SK-N-SH (cell line): ENCODE results near the gene PRIMPOL.

ENCODE experiments used
- CTCF ChIP-seq: fragments of 200-600 bp; sonication (generic); IDR thresholded peaks from 2 replicates; pipeline ENCODE4 v1.6.1; 2017; ENCODE audit warnings: antibody characterized with exemption, mild to moderate bottlenecking, moderate library complexity
- GABPA ChIP-seq: IDR thresholded peaks from 2 replicates; pipeline ENCODE4 v1.4.0; 2012; ENCODE audit warnings: low read depth, mild to moderate bottlenecking
- NFIC ChIP-seq: IDR thresholded peaks from 2 replicates; pipeline ENCODE4 v1.4.0; 2012; ENCODE audit warnings: borderline replicate concordance
- RCOR1 ChIP-seq: fragments of 150-350 bp; IDR thresholded peaks from 2 replicates; pipeline ENCODE4 v1.6.1; 2017; ENCODE audit warnings: antibody characterized with exemption, low read length
- TAF1 ChIP-seq: IDR thresholded peaks from 2 replicates; pipeline ENCODE4 v1.6.1; 2012; ENCODE audit warnings: low read depth, mild to moderate bottlenecking, low read length, moderate library complexity, borderline replicate concordance
- TCF12 ChIP-seq: IDR thresholded peaks from 2 replicates; pipeline ENCODE4 v1.4.0; 2012
- YY1 ChIP-seq: IDR thresholded peaks from 2 replicates; pipeline ENCODE4 v1.4.0; 2012; ENCODE audit warnings: low read depth, mild to moderate bottlenecking
- TF ChIP-seq, protein P1 (sequence below): IDR thresholded peaks from 2 replicates; pipeline ENCODE4 v1.4.0; 2012; ENCODE audit warnings: low read depth, borderline replicate concordance

DNA sequence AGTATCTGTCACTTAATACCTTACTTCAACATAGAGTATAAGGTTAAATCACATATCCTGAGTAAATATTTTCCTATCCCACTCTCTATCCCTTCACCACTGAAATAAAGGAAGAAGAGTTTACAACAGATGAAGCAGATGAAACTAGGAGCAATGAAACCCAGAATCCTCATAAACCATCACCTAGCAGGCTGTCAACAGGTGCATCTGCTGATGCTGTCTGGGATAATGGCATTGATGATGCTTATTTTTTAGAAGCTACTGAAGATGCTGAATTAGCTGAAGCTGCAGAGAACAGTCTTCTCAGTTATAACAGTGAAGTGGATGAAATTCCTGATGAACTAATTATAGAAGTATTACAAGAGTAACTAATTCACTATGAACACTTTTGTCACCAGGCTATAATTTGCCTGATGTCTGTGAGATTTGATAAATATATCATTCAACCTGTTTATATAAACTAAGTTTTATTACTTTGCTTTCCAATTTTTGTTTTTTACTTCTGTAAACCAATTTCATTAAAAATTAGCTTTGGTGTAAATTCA, 44.9 kb downstream of the PRIMPOL start:
- no peak for TF ChIP-seq CTCF
- no peak for TF ChIP-seq TAF1
- no peak for TF ChIP-seq RCOR1
- no peak for TF ChIP-seq GABPA
- TF ChIP-seq, protein P1, sequence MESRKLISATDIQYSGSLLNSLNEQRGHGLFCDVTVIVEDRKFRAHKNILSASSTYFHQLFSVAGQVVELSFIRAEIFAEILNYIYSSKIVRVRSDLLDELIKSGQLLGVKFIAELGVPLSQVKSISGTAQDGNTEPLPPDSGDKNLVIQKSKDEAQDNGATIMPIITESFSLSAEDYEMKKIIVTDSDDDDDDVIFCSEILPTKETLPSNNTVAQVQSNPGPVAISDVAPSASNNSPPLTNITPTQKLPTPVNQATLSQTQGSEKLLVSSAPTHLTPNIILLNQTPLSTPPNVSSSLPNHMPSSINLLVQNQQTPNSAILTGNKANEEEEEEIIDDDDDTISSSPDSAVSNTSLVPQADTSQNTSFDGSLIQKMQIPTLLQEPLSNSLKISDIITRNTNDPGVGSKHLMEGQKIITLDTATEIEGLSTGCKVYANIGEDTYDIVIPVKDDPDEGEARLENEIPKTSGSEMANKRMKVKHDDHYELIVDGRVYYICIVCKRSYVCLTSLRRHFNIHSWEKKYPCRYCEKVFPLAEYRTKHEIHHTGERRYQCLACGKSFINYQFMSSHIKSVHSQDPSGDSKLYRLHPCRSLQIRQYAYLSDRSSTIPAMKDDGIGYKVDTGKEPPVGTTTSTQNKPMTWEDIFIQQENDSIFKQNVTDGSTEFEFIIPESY: no peak
- TF ChIP-seq TCF12: no peak
- no peak for TF ChIP-seq NFIC
- TF ChIP-seq YY1: no peak
